Epithelial cell of umbilical artery (primary cell): ENCODE data around the gene CCDC27. TPM values are rescaled to one million over a fixed set of nuclear protein-coding genes. Genes with fewer than 3 reads are reported as not detected.

ENCODE experiments used
- total RNA-seq: library from RNA; depleted of rRNA; stranded (reverse); fragments of >200 nt; gene quantifications from 2 replicates; pipeline ENCODE4 v1.2.3, GENCODE V29; 2014

The CCDC27 gene
- total RNA-seq: not detected in 2 replicates

GRCh38 chr1:3752400-3752945 is at the start of gene CCDC27:
CCDC27 (plus strand) TSS chr1:3752450; CDS start chr1:3752482, 32 bp downstream.

GRCh38 chr1:3772715-3773571 is 20.7 kb downstream of the CCDC27 start, which contains the start of gene SMIM1:
SMIM1 (plus strand) TSS chr1:3772749; CDS start chr1:3775374, 2,625 bp downstream.

GRCh38 chr1:3796215-3797061 is 44.2 kb downstream of the CCDC27 start, which contains the start of gene LRRC47:
LRRC47 (minus strand) TSS chr1:3796498; CDS start chr1:3796476, 22 bp downstream.

Other genes starting within 250 kb of the CCDC27 start
- gene MEGF6, start 140.9 kb upstream of the CCDC27 start, total RNA-seq: 9.9 and 19.8 TPM in 2 replicates
- 18.2 and 22.9 TPM in 2 replicates for gene TPRG1L, start 127.4 kb upstream of the CCDC27 start, total RNA-seq
- gene WRAP73, start 102.3 kb upstream of the CCDC27 start, total RNA-seq: 18.7 and 23.4 TPM in 2 replicates
- gene TP73, start 99.9 kb upstream of the CCDC27 start, total RNA-seq: under 0.01 TPM in 1 of 2 replicates, not detected in the other
- 3.2 TPM in 1 of 2 replicates, not detected in the other for gene SMIM1, start 20.3 kb downstream of the CCDC27 start, total RNA-seq
- gene LRRC47, start 44.0 kb downstream of the CCDC27 start, total RNA-seq: 33.8 and 35.7 TPM in 2 replicates
- gene CEP104, start 104.8 kb downstream of the CCDC27 start, total RNA-seq: 17.8 and 18.8 TPM in 2 replicates
- 13.3 and 16.9 TPM in 2 replicates for gene DFFB, start 105.0 kb downstream of the CCDC27 start, total RNA-seq
- gene C1orf174, start 147.8 kb downstream of the CCDC27 start, total RNA-seq: 42.9 and 44.7 TPM in 2 replicates